H9 (cell line): ENCODE data around the gene MACROD1. TPM values are rescaled to one million over a fixed set of nuclear protein-coding genes. Genes with fewer than 3 reads are reported as not detected.

Experiments
- DNase-seq: peaks from one replicate; pipeline ENCODE4 v3.0.0-alpha.2; 2017
- H2AFZ ChIP-seq: one replicate; pipeline ENCODE4 v1.6.1; 2013; ENCODE audit warnings: mild to moderate bottlenecking, low read length, control low read depth, moderate library complexity
- H2AK5ac ChIP-seq: 2 replicates; pipeline ENCODE4 v1.6.1; 2013; ENCODE audit warnings: low read length, control low read depth, mixed read lengths; ENCODE audit not compliant: insufficient read length
- H2BK120ac ChIP-seq: one replicate; pipeline ENCODE4 v1.6.1; 2013; ENCODE audit warnings: low read depth, mild to moderate bottlenecking, low read length, control low read depth, inconsistent platforms; ENCODE audit not compliant: poor library complexity, severe bottlenecking
- H2BK12ac ChIP-seq: 2 replicates; pipeline ENCODE4 v1.6.1; 2013; ENCODE audit warnings: low read length, control low read depth, mixed read lengths, low read depth; ENCODE audit not compliant: insufficient read length
- H2BK15ac ChIP-seq: 2 replicates; pipeline ENCODE4 v1.6.1; 2013; ENCODE audit warnings: low read depth, low read length, control low read depth
- H2BK20ac ChIP-seq: one replicate; pipeline ENCODE4 v1.6.1; 2013; ENCODE audit warnings: low read depth, mild to moderate bottlenecking, low read length, control low read depth, inconsistent platforms; ENCODE audit not compliant: poor library complexity, severe bottlenecking
- H2BK5ac ChIP-seq: 2 replicates; pipeline ENCODE4 v1.6.1; 2013; ENCODE audit warnings: low read length, control low read depth, mixed read lengths; ENCODE audit not compliant: insufficient read length
- H3K14ac ChIP-seq: 2 replicates; pipeline ENCODE4 v1.6.1; 2013; ENCODE audit warnings: low read length, control low read depth; ENCODE audit not compliant: insufficient read depth
- H3K18ac ChIP-seq: 2 replicates; pipeline ENCODE4 v1.6.1; 2013; ENCODE audit warnings: low read depth, mild to moderate bottlenecking, mixed read lengths, low read length, control low read depth; ENCODE audit not compliant: insufficient read length
- H3K23ac ChIP-seq: 2 replicates; pipeline ENCODE4 v1.6.1; 2013; ENCODE audit warnings: low read length, control low read depth, mixed read lengths, low read depth; ENCODE audit not compliant: insufficient read length
- H3K23me2 ChIP-seq: 2 replicates; pipeline ENCODE4 v1.6.1; 2013; ENCODE audit warnings: low read depth, mild to moderate bottlenecking, mixed read lengths, low read length, control low read depth; ENCODE audit not compliant: insufficient read length, poor library complexity, severe bottlenecking
- H3K27ac ChIP-seq: 2 replicates; pipeline ENCODE4 v1.5.1; 2013; ENCODE audit warnings: low read length, control low read depth, mixed read lengths, low read depth; ENCODE audit not compliant: insufficient read length
- H3K27me3 ChIP-seq: 2 replicates; pipeline ENCODE4 v1.6.1; 2013; ENCODE audit warnings: low read length, control low read depth, inconsistent platforms; ENCODE audit not compliant: insufficient read depth
- H3K4ac ChIP-seq: 2 replicates; pipeline ENCODE4 v1.6.1; 2013; ENCODE audit warnings: low read depth, mild to moderate bottlenecking, control low read depth, inconsistent platforms, low read length, moderate library complexity
- H3K4me1 ChIP-seq: 2 replicates; pipeline ENCODE4 v1.6.1; 2013; ENCODE audit warnings: low read length, control low read depth, inconsistent platforms; ENCODE audit not compliant: insufficient read depth
- H3K4me2 ChIP-seq: 2 replicates; pipeline ENCODE4 v1.6.1; 2013; ENCODE audit warnings: low read length, control low read depth, mixed read lengths; ENCODE audit not compliant: insufficient read length, insufficient read depth
- H3K56ac ChIP-seq: 2 replicates; pipeline ENCODE4 v1.6.1; 2013; ENCODE audit warnings: low read depth, mild to moderate bottlenecking, mixed read lengths, low read length, control low read depth; ENCODE audit not compliant: insufficient read length
- H3K79me1 ChIP-seq: 2 replicates; pipeline ENCODE4 v1.6.1; 2013; ENCODE audit warnings: low read depth, mild to moderate bottlenecking, moderate library complexity, low read length, control low read depth, inconsistent platforms; ENCODE audit not compliant: insufficient read depth, poor library complexity, severe bottlenecking
- H3K79me2 ChIP-seq: 2 replicates; pipeline ENCODE4 v1.6.1; 2013; ENCODE audit warnings: low read length, control low read depth, inconsistent platforms; ENCODE audit not compliant: insufficient read depth
- H3K9ac ChIP-seq: 2 replicates; pipeline ENCODE4 v1.6.1; 2013; ENCODE audit warnings: low read length, control low read depth, mixed read lengths; ENCODE audit not compliant: insufficient read length; ENCODE audit errors: extremely low read depth
- H3K9me3 ChIP-seq: one replicate; pipeline ENCODE4 v1.6.1; 2013; ENCODE audit warnings: low read depth, low read length, inconsistent platforms; ENCODE audit not compliant: control insufficient read depth
- H3T11ph ChIP-seq: one replicate; pipeline ENCODE4 v1.6.1; 2013; ENCODE audit warnings: mild to moderate bottlenecking, low read length, control low read depth, inconsistent platforms
- H4K20me1 ChIP-seq: one replicate; pipeline ENCODE4 v1.6.1; 2013; ENCODE audit not compliant: control insufficient read depth, insufficient read length, insufficient read depth
- H4K5ac ChIP-seq: 2 replicates; pipeline ENCODE4 v1.6.1; 2013; ENCODE audit warnings: low read depth, mild to moderate bottlenecking, mixed read lengths, low read length, control low read depth; ENCODE audit not compliant: insufficient read length
- H4K8ac ChIP-seq: replicated peaks from 2 replicates; pipeline ENCODE4 v1.6.1; 2013; ENCODE audit warnings: low read length, control low read depth, mixed read lengths, low read depth; ENCODE audit not compliant: insufficient read length
- H4K91ac ChIP-seq: 2 replicates; pipeline ENCODE4 v1.6.1; 2013; ENCODE audit warnings: low read depth, mild to moderate bottlenecking, moderate library complexity, mixed read lengths, low read length, control low read depth; ENCODE audit not compliant: insufficient read length
- H3K27ac Mint-ChIP-seq, 3 experiments: 2 replicates in 2 of 3; 3 replicates in 1 of 3; pipeline ENCODE4 v1.8.0; 2020 to 2021; ENCODE audit warnings: mixed read lengths in 3 of 3, mild to moderate bottlenecking in 1 of 3, moderate library complexity in 1 of 3
- H3K27me3 Mint-ChIP-seq: 2 replicates; pipeline ENCODE4 v1.8.0; 2021; ENCODE audit warnings: low read depth, mild to moderate bottlenecking, moderate library complexity, mixed read lengths
- H3K36me3 Mint-ChIP-seq, 3 experiments: 2 replicates in 2 of 3; 3 replicates in 1 of 3; pipeline ENCODE4 v1.8.0; 2020 to 2021; ENCODE audit warnings: low read depth in 3 of 3, mixed read lengths in 3 of 3; ENCODE audit not compliant: insufficient read depth in 1 of 3
- H3K4me1 Mint-ChIP-seq, 2 experiments: 2 replicates each; pipeline ENCODE4 v1.8.0; 2020; ENCODE audit warnings: mixed read lengths in 2 of 2
- H3K4me3 Mint-ChIP-seq, 2 experiments: 2 replicates in 1 of 2; 3 replicates in 1 of 2; pipeline ENCODE4 v1.8.0; 2020 to 2021; ENCODE audit warnings: mild to moderate bottlenecking in 2 of 2, mixed read lengths in 2 of 2, moderate library complexity in 1 of 2
- H3K9me3 Mint-ChIP-seq, 2 experiments: 2 replicates in 1 of 2; 3 replicates in 1 of 2; pipeline ENCODE4 v1.8.0; 2020; ENCODE audit warnings: mild to moderate bottlenecking in 2 of 2, mixed read lengths in 2 of 2, moderate library complexity in 1 of 2
- CTCF ChIP-seq: fragments of 200-600 bp; sonication (generic); conservative IDR thresholded peaks from 3 replicates; pipeline ENCODE4 v1.8.0; 2021; ENCODE audit warnings: antibody characterized with exemption, mild to moderate bottlenecking
- WGBS: extraction: QIAGEN DNeasy Blood & Tissue Kit; methylation state at CpG from one replicate; pipeline ENCODE4 v1.1.7; 2013; ENCODE audit warnings: missing lambda C conversion rate, low lambda C conversion rate, mixed read lengths; ENCODE audit not compliant: insufficient read length; ENCODE audit errors: extremely low coverage; 5-methylcytosine and 5-hydroxymethylcytosine counted together
- total RNA-seq: library from RNA; stranded (reverse); gene quantifications from 2 replicates; pipeline ENCODE4 v1.2.1, GENCODE V29; 2021

Gene MACROD1
- total RNA-seq, 1 experiment from 2014 or later: 21.2 TPM

- Histone ChIP-seq H3K56ac (no peak overlapping the region), H3K23me2 (peaks cover 5% of the 10 kb centered on the region), H3K79me1 (no peaks in the 10 kb centered on the region), H3K27ac (no peak overlapping the region), H4K5ac (no peak overlapping the region), H3K9me3 (peaks cover 5% of the 10 kb centered on the region), H4K8ac (no peak overlapping the region), H2AK5ac (no peak overlapping the region), H3T11ph (no peak overlapping the region), H4K91ac (no peak overlapping the region), H3K4me2 (no peak overlapping the region), H3K27me3 (no peaks in the 10 kb centered on the region; the same call in 1 of the 2 replicates), H3K4ac (no peak overlapping the region), H4K20me1 (no peaks in the 10 kb centered on the region), H3K23ac (no peak overlapping the region), H2BK120ac (no peak overlapping the region), H3K79me2 (no peaks in the 10 kb centered on the region), H2BK5ac (no peak overlapping the region), H2BK20ac (no peak overlapping the region), H2AFZ (no peak overlapping the region), H3K9ac (no peak overlapping the region), H3K14ac (no peak overlapping the region), H3K4me1 (no peaks in the 10 kb centered on the region), H2BK12ac (no peak overlapping the region), H3K18ac (no peak overlapping the region), H2BK15ac (no peak overlapping the region)
- no peak for DNase-seq
- H3K27ac Mint-ChIP-seq: no peak overlapping the region
- peaks cover 5 to 8% (median 7%) of the 10 kb centered on the region in 3 experiments; a peak in 5 of 7 replicates for H3K36me3 Mint-ChIP-seq
- H3K4me1 Mint-ChIP-seq: peaks cover 4 to 9% of the 10 kb centered on the region in 2 experiments
- no CpG with 5 or more reads among the region's 4 CpGs for WGBS
- TF ChIP-seq CTCF: no peak
- peaks cover 10 to 13% of the 10 kb centered on the region in 2 experiments for H3K9me3 Mint-ChIP-seq
- H3K27me3 Mint-ChIP-seq: peaks cover 21% of the 10 kb centered on the region
- H3K4me3 Mint-ChIP-seq: no peak overlapping the region
These were observed 4.5 kb upstream of the MACROD1 start for GRCh38 chr11:64170419-64170818.
